ENCODE results near the gene ADCY2.

Gene ADCY2

DNA sequence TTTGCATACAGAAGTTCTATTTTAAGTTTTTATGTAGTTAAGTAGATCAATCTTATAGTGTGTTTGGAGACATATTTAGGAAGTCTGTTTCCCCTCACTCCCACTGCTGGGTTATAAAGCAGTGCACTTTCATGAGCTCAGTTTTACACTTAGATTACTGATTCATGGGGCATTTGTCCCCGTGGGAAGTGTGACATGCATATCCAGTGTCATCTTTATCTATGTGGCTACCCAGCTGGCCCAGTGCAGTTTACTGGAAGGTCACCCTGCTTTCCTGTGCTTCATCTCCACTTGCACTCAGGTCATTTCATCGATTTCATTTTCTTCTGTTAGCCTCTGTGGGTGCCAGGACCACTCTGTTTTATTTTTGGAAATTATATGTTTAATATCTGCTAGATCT is 49.1 kb downstream of the ADCY2 start:
- DNase-seq (ENCODE audit: low read depth): no peak

DNA sequence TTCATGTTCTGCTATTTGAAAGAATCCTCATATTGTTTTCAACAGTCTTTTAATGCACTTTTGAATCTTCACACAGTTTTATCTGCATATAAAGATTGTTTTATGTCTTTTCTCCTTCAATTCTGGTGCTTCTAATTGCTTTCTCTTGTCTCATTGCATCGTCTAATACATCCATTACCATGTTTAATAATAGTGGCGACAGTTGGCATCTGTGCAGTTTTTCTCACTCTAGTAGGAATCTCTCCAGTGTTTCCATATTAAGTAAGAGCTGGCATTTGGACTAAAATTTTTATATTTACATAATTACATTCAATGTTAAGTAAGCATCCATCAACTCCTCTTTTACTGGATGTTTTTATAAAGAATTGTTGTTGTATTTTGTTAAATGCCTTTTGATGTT is 49.9 kb downstream of the ADCY2 start:
- no peak for DNase-seq (ENCODE audit: low read depth)

DNA sequence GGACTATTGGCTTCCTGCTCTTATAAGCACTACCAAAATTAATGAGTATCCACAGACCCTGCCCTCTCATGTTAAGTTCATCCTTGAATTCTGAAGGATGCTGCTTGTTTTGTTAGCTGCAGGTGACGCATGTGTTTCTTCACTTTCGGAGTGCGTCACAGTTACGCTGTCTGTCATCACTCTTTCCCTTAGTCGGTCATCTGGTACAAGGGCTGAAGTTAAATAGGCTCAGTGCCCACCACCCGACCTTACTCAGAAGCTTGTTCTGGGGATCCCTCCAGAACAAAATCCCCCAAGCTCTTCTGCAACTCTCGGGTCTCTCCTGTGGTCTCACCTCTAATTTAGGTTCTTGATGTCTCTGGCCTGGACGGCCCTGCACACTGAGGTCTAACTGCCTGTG is 51.0 kb downstream of the ADCY2 start:
- DNase-seq (ENCODE audit: low read depth): no peak

DNA sequence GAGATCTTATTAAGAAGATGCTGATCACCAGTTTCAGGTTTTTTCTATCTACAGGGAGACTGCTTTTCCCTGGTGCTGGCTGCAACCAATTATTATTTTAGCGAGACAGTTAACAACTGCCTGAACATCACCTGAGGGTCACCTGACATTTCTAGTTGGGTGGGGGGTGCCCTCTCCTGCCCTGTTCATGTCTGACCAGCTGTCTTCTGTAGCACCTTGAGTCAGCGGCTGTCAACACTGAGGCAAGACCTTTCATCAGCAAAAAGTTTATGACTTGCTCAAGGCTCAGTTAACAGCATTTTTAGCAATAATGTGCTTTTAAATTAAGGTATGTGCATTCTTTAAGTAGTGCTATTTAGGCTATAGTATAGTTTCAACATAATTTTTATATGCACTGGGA is 58.0 kb downstream of the ADCY2 start:
- no peak for DNase-seq (ENCODE audit: low read depth)

DNA sequence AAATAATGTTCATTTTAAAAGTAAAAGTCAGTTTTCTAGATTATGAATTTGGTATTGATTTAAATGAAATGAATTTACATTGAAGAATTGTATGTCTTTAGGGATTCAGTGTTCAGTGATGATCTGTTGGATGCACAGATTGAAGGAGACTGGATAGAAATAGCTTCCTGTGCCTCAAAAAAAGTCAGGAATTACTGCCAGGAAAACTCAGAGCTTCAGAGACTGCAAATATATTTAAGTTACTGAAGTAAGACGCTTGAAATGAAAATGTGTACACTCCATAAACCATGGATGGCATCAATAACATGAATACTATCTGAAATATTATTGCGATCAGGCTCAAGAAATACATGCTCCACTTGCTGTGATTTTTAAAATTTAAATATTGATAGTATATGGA is 60.3 kb downstream of the ADCY2 start:
- no peak for DNase-seq (ENCODE audit: low read depth)

DNA sequence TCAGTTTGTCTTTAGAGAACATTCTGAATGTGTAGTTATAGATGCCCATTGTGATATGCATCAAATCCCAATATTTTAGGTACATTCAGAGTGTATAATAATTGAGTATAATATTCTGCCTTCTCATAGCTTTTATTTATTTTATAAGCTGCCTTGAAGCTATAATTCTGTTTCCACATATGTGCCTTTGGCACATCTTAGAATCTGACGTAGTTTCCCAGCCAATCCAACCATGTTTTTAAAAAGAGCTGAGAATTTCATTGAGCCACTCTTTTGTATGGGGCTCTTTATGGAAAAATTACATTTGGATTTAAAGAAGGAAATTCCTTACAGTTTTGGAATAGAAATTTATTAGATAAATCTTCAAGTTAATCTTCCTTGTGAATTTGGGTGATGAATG is 65.4 kb downstream of the ADCY2 start:
- DNase-seq (ENCODE audit: low read depth): no peak

DNA sequence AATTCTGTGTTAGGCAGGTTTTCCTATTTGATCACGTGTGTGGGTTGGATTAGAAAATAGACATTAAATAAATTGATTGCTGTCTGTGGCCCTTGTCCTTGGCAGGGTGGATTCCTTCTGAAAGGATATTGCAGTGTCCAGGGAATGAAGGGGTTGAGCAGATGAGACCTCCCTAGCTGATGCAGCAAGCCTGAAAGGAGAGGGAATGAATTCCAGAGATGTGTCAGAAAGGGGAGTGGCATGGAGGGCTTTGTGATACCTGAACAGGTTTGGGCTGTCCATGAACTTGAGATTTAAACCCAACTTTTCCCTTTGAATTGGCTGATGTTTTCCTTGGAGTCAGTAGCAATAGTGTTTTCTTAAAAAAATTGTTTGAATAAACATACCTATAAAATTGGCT is 66.8 kb downstream of the ADCY2 start:
- DNase-seq (ENCODE audit: low read depth): no peak

DNA sequence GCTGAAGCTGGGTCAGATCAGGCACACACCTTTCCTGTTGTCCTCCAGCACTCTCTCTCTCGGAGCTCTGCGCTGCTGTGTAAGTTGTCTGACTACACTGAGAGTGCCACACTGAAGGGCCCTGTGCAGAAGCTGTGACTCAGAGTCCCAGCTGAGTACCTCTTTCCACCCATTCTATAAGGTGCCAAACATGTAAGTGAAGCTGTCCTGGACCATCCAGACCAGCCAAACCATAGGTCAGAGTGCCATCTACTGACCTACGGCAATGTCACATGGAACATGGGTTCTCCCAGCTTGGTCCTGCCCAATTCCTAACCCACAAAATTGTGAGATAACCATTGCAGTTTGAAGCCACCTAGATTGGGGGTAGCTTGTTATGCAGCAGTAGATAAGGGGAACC is 68.2 kb downstream of the ADCY2 start:
- no peak for DNase-seq (ENCODE audit: low read depth)

DNA sequence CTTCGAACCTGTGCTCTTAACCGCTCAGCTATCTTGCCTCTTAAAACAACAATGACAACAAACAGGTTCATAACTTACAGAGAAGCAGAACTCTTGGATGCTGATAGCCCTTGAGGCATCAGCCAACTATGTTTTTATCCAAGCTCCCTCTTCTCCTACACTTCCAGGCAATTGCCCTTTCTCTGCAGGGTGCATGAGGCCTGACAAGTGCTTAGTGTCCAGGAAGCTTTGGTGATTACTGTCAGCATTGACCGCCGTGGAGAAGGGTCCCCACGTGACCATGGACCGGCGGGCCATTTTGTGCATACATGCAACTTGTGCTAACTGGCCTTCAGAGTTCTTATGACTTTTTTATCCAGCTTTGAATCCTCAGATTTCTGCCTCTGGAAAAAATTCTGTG is 71.2 kb downstream of the ADCY2 start:
- no peak for DNase-seq (ENCODE audit: low read depth)

DNA sequence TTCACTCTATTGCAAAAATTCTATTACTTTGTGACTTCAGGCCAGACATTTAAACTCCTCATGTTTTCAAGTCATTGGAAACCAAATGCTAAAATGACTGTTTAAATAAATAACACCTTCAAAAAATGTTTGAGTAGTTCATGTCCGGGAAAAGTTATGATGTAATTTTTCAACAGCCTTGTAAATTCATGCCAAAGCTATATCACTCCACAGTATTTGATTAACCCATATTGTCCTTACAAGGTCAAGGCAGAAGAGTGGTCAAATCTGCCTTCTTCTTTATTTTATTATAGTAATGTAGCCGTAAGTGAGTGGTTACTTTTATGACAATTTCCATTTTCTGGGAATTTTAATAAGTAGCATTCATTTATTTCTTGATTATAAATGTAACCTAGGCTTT is 72.8 kb downstream of the ADCY2 start:
- DNase-seq (ENCODE audit: low read depth): no peak

DNA sequence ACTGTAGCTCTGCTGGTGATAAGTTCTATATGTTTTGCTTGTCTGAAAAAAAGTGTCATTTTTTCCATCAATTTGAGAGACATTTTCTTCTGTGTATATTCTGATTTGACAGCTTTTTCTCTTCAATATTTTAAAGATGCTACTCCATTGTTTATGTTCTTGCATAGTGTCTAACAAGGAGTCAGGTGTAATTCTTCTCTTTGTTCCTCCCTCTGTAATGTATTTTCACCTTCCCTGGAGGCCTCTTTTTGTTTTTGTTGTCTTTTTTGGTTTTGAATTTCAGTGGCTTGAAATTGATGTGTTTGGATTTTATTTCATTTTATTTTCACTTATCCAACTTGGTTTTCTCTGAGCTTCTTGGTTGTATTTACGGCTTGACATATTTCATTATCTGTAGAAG is 75.8 kb downstream of the ADCY2 start:
- no peak for DNase-seq (ENCODE audit: low read depth)

DNA sequence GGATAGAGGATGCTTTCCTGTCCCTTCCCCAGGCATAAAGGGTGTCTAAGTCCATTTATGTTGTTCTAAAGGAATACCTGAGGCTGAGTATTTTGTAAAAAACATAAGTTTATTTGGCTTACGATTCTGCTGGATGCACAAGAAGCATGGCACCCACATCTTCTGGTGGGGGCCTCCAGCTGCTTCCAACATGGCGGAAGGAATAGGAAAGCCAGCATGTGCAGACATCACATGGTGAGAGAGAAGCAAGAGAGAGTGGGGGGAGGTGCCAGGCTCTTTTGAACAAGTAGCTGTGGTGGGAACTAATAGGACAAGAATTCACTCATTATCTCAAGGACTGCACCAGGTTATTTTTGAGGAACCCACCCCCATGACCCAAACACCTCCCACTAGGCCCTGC is 77.2 kb downstream of the ADCY2 start:
- DNase-seq (ENCODE audit: low read depth): no peak

DNA sequence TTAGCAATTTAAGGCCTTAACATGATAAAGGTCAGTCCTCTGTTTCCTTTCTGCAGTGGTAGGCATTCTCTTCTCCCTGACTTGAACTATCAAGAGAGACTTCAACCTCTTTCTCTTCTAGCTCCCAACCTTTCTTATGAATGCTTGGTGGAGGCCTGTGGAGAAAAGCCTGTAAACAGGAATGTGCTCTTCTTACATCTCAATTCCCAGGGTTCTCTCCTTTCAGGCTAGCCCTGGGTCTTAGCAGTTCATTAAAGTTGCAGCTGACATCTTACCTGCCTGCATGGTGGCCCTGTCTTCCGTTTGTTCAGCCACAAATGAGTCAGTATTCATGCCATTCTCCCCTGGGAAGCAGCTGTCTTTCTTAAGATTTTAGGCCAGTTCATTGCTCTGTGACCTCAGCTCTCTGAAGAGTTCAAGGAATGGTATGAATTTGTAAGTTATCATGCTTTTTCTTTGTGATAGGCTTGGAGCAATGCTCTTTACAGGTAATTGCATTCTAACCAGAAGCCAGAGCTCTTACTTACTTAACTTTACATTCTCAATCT is 77.8 kb downstream of the ADCY2 start:
- no peak for DNase-seq (ENCODE audit: low read depth)

DNA sequence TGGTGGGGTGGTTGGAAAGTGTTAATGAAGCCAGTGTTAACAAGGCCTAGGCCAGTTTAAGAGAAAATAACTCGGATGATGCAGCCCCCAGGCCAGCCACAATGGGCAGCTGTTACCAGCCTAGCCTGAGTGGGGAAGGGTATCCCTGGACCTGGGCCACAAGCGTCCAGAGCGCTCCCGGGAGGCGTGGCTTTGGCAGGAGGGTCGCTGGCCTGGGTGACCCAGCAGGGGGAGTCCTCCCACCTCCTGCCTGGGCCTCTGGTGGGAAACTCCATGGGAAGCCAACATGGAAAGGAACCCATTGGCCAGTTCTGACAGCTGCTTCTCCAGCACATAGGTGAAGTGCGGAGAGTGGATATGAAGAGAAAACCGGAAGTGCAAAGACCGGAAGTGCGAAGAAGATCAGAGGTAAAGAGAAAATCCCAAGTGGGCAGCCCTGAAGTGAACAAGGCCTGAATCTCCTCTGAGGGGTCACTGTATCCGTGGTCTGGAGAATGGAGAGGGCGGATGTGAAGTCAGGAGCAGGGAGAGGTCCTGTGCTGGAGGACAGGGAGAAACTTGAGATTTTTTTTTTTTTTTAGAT is 79.0 kb downstream of the ADCY2 start:
- no peak for DNase-seq (ENCODE audit: low read depth)

DNA sequence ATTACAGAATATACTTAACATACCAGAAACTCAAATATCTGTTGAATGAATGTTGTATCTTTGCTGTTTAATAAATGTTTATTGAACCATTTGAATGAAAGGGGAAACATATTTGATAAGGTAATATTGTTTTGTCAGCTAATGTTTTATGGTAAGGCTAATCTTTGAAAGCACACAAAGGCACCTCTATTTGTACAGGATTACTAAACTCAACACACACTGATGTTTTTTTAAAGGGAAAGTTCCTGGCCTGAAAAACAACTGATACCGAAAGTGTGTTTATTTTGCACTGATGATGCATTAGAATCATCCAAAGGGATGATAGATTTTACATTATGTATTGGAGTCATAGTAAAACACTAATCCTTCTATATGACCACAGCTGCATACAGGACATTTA is 82.5 kb downstream of the ADCY2 start:
- no peak for DNase-seq (ENCODE audit: low read depth)

DNA sequence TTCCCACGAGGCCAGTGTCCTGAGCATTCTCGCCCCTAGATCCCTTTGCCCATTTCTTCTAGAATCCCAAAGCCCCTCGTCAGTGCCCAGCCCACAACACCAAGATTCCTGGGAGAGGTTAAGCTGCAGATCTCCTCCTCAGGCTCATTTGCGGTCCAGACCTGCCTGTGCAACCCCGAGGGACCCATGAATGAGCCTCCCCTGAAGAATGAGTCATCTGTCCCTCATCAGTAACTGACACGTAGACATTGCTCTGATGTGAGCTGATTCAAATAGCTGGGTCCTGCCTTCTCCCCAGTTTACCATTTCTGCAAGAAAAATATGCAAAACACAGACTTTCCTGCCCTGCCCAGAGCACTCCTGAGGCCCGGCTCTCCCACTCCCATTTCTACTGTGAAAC is 92.8 kb downstream of the ADCY2 start:
- no peak for DNase-seq (ENCODE audit: low read depth)

DNA sequence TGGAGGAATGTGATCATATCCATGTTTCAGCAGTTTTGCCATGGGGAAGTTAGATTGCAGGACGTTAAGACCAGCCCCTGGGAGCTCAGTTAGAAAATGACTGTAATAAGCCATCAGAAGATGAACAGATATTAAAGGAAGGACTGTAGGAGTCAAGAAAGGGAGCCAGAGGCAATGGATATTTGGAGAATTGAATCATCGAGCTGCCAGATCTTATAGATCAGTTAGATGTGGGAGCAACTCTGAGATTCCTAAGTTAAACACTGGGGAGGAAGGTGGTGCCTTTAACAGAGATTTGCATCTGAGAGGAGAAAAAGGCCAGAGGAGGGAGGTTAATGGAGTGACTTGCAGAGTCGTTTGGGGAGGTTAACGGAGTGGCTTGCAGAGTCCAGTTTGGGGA is 96.4 kb downstream of the ADCY2 start:
- no peak for DNase-seq (ENCODE audit: low read depth)

DNA sequence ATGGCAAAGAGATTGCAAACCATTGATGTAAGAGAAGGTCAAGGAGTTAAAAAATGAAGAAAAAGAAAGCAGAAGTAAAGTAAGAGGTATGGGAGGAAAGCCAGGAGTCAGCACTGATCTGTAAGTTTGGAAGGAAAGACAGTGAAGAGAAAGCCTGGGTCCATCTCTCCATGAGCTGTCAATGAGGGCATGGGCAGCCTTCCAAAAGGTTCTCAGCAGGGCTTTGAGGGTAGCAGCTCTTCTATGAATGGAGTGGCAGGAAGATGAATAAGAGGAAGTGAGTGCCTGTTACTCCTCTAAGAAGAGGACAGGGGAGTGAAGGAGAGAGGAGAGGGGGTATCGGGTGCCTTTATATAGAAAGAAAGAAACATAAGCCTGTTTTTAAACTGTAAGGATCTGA is 97.1 kb downstream of the ADCY2 start:
- no peak for DNase-seq (ENCODE audit: low read depth)

DNA sequence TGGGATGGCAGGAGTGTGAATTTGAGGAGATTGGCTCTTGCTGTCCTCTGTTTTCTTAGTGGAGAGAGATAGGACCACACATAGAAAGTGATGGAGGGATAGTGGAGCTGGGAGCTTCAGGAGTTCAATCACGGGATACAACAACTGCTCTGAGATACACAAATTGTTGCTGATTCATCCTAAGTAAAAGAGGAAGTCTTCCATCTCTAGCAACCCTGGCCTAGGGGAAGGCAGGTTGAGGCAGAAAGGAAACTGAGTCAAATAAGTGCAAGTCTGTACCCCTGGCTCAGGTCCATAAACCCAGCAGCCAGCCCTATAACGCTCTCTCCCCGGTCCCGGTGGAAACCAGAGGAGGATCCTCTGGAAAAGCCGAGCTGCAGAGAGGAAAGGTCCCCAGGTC is 97.7 kb downstream of the ADCY2 start:
- DNase-seq (ENCODE audit: low read depth): no peak

DNA sequence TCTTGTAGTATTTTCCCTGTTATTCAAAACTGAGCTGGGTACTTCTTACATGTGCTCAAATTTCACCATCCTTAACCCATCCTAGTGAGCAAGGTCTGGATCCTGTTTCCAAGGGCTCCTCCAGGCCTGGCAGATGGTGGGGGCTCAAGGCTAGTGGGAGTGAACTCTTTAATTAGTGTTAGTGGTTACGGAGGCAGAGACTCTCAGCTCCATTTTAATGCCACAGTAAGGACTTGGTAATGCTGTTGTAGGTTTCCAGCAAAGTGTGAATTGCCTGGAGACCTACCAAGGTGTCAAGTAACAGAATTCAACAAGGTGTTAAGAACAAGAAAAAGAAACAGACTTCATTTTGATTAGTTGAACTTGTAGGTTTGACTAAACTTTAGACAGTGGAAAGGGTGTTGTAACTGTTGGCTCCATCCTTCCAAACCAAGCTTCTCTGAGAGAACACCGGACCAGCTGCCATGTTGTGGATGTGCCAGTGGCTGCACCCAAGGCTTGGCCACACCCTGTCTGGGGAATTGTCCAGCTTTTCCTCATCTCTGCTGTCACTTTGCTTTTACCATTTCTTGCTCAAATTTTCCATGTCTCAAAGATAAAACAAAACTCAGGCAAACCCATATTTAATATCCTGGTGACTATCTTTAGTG is 98.7 kb downstream of the ADCY2 start:
- no peak for DNase-seq (ENCODE audit: low read depth)

DNA sequence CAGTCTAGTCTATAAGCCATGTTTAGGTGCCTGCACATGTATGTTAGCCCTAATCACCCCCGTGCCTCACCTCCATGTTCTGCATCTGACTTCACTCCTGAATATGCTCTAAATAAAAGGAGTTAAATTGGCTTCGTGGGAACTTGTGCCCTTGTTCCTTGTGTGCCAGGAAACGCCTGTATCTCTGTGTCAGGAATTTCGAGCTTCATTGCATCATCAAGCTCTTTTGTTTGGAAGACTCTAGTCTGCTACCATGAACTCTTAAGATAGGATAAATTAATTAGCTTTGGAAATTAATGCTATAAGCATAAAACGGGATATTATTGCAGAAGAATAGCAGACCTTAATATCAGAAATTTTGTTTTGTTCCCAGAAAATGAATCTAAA is 99.2 kb downstream of the ADCY2 start:
- no peak for DNase-seq (ENCODE audit: low read depth)

DNA sequence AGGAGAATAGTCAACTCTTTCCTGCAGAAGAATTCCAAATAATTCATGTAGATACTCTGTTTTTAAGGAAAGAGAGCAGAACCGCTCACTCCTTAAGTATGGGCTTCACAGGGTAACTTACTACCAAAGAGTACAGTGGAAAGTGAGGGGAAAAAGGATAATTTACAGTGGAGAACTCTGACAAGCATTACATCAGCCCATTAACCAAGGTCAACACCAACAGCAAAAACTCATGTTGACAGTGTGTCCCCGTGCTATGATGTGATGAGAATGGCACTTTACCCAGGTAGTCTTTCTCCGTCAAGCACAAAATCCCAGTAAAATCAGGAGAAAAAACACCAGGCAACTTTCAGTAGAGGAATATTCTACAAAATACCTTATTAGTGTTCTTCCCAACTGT is 104.3 kb downstream of the ADCY2 start:
- DNase-seq (ENCODE audit: low read depth): no peak

DNA sequence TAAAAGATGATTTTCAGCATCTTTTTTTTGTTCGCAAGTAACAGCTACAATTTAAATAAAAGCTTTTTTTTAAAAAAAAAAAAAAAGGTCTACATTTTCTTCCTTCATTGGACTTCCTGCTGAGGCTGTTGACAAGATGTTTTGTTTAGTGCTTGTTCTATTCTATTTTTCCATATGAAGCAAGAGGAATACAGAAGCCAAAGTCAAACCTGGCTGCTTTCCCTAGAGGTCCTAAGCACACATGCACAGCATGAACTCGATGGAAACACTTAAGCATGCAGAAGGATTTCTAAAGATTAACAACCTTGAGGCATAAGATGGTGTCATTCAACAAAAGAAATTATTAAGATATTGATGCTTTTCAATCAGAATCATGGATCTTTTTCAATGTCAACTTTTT is 105.1 kb downstream of the ADCY2 start:
- no peak for DNase-seq (ENCODE audit: low read depth)

DNA sequence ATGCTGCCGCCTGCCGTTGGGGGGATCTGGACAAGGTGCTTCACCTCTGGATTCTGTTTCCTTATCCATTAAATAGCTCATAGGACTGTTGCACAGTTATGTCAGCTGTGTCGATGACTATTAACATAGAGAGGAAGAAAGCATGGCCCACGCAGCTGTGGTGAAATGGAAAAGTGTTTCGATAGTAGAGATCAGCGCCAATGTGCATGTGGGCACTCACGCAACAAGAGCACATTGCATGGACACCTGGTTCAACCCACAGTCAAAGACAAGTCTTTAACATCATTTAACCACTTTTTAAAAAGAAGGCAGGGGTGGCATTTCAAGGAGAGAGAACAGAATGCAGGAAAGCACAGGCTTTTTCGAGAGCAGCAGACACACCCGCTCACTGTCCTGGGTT is 107.6 kb downstream of the ADCY2 start:
- DNase-seq (ENCODE audit: low read depth): no peak
